GM12891 (cell line): ENCODE results near the gene RELCH.

Experiments used
- POLR2A ChIP-seq: IDR thresholded peaks from 2 replicates; pipeline ENCODE4 v1.6.1; 2011; ENCODE audit warnings: low read depth, low read length, control low read depth
- POLR2AphosphoS5 ChIP-seq: IDR thresholded peaks from 2 replicates; pipeline ENCODE4 v1.6.1; 2011; ENCODE audit warnings: low read depth, low read length, control low read depth
- POU2F2 ChIP-seq: IDR thresholded peaks from 2 replicates; pipeline ENCODE4 v1.6.1; 2011; ENCODE audit warnings: low read depth, mild to moderate bottlenecking, control low read depth, low read length, moderate library complexity
- SPI1 ChIP-seq: IDR thresholded peaks from 2 replicates; pipeline ENCODE4 v1.6.1; 2011; ENCODE audit warnings: low read depth, low read length, control low read depth
- TAF1 ChIP-seq: IDR thresholded peaks from 2 replicates; pipeline ENCODE4 v1.6.1; 2011; ENCODE audit warnings: low read depth, low read length, control low read depth

DNA sequence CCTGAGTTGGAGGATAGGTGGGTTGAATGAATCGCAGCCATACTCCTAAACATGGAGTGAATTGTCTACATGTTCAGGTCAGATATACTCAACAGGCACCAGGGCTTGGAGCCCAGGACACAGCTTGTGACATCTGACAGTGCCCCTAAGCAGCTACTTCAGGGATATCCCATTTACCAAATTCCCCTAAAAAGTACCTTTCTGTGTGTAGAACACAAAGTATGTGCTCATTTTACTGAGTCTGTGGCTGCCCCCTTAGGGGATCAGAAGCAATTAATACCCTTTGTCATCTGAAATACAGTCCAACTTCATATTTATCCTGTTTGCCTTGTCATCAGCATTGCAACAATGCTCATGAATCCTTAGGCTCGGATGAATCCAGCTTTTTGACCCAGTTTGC, 158.9 kb downstream of the RELCH start:
- no peak for TF ChIP-seq POLR2A
- no peak for TF ChIP-seq TAF1
- TF ChIP-seq POLR2AphosphoS5 = no peak
- TF ChIP-seq POU2F2 = no peak
- no peak for TF ChIP-seq SPI1
